Chondrocyte (in vitro differentiated cells): Measurements from ENCODE around the gene DXO. TPM values are rescaled to one million over a fixed set of nuclear protein-coding genes. Genes with fewer than 3 reads are reported as not detected.
"Not testable (repeated sequence)": the region's sequence is repeated elsewhere in the genome, so short reads cannot be mapped to it uniquely, and the experiment has no call there.

Source experiments
- DNase-seq: peaks from one replicate; pipeline ENCODE4 v3.0.0; 2021; ENCODE audit warnings: mixed read lengths, low spot score
- H3K27ac Mint-ChIP-seq: one replicate; pipeline ENCODE4 v1.8.0; 2021; ENCODE audit warnings: mild to moderate bottlenecking, moderate library complexity, mixed read lengths; ENCODE audit not compliant: unreplicated experiment
- H3K27me3 Mint-ChIP-seq: 2 replicates; pipeline ENCODE4 v1.8.0; 2021; ENCODE audit warnings: low read depth, mixed read lengths
- H3K36me3 Mint-ChIP-seq: 2 replicates; pipeline ENCODE4 v1.8.0; 2021; ENCODE audit warnings: low read depth, mixed read lengths
- H3K4me1 Mint-ChIP-seq: 2 replicates; pipeline ENCODE4 v1.8.0; 2021; ENCODE audit warnings: low read depth, mild to moderate bottlenecking, mixed read lengths
- H3K4me3 Mint-ChIP-seq: one replicate; pipeline ENCODE4 v1.8.0; 2021; ENCODE audit warnings: mild to moderate bottlenecking, moderate library complexity, mixed read lengths; ENCODE audit not compliant: unreplicated experiment
- H3K9me3 Mint-ChIP-seq: 2 replicates; pipeline ENCODE4 v1.8.0; 2021; ENCODE audit warnings: low read depth, mixed read lengths
- CTCF ChIP-seq: fragments of 200-600 bp; sonication (generic); IDR thresholded peaks from 2 replicates; pipeline ENCODE4 v1.5.0; 2021; ENCODE audit warnings: antibody characterized with exemption, mild to moderate bottlenecking, moderate library complexity
- total RNA-seq: library from RNA; stranded (reverse); gene quantifications from 3 replicates; pipeline ENCODE4 v1.2.1, GENCODE V29; 2021

The DXO gene
- total RNA-seq, 1 donor from 2014 or later, result 25.9 TPM

GRCh38 chr6:31979238-31979898 lies 7.4 kb upstream of the DXO start:
- peaks cover 2% of the 10 kb centered on the region for H3K36me3 Mint-ChIP-seq
- H3K4me3 Mint-ChIP-seq, result no peak overlapping the region
- no peak overlapping the region for H3K27ac Mint-ChIP-seq
- TF ChIP-seq CTCF, result no peak
- no peaks in the 10 kb centered on the region for H3K9me3 Mint-ChIP-seq
- DNase-seq, result no peak
- no peaks in the 10 kb centered on the region for H3K27me3 Mint-ChIP-seq
- no peaks in the 10 kb centered on the region for H3K4me1 Mint-ChIP-seq

GRCh38 chr6:31978831-31979230 lies 6.9 kb upstream of the DXO start:
- no peak overlapping the region for H3K27ac Mint-ChIP-seq
- peaks cover under 1% of the 10 kb centered on the region for H3K4me1 Mint-ChIP-seq
- H3K27me3 Mint-ChIP-seq, result no peaks in the 10 kb centered on the region
- TF ChIP-seq CTCF, result no peak
- peaks cover 2% of the 10 kb centered on the region for H3K36me3 Mint-ChIP-seq
- no peak for DNase-seq
- H3K9me3 Mint-ChIP-seq, result no peaks in the 10 kb centered on the region
- no peak overlapping the region for H3K4me3 Mint-ChIP-seq

- H3K27me3 Mint-ChIP-seq, result no peaks in the 10 kb centered on the region
- no peaks in the 10 kb centered on the region for H3K9me3 Mint-ChIP-seq
- DNase-seq, result no peak
- H3K27ac Mint-ChIP-seq, result no peak overlapping the region
- no peak for TF ChIP-seq CTCF
- peaks cover 5% of the 10 kb centered on the region for H3K36me3 Mint-ChIP-seq
- peaks cover 9% of the 10 kb centered on the region for H3K4me1 Mint-ChIP-seq
- H3K4me3 Mint-ChIP-seq, result no peak overlapping the region
Observed at GRCh38 chr6:31977816-31978431, 6.0 kb upstream of the DXO start.

GRCh38 chr6:31976065-31976464 lies 4.1 kb upstream of the DXO start:
- H3K4me1 Mint-ChIP-seq, result peaks cover 20% of the 10 kb centered on the region
- H3K9me3 Mint-ChIP-seq, result not testable (repeated sequence)

GRCh38 chr6:31972709-31973350 lies 892 bp upstream of the DXO start:
- DNase-seq, result no peak
- peak overlapping the region; percentile 100 for H3K27ac Mint-ChIP-seq
- H3K4me3 Mint-ChIP-seq, result peak overlapping the region; percentile 96
- H3K27me3 Mint-ChIP-seq, result no peaks in the 10 kb centered on the region
- H3K36me3 Mint-ChIP-seq, result peaks cover 10% of the 10 kb centered on the region
- TF ChIP-seq CTCF, result no peak
- H3K4me1 Mint-ChIP-seq, result peaks cover 36% of the 10 kb centered on the region
- no peaks in the 10 kb centered on the region for H3K9me3 Mint-ChIP-seq

More at GRCh38 chr6:31976065-31976464, 4.1 kb upstream of the DXO start:
- H3K36me3 Mint-ChIP-seq, H3K4me3 Mint-ChIP-seq, H3K27me3 Mint-ChIP-seq, H3K27ac Mint-ChIP-seq: not testable (repeated sequence)
- peak; percentile 72 for DNase-seq
